GM18517 (cell line): ENCODE data around the gene ANAPC1.
"Not testable (repeated sequence)": the region's sequence is repeated elsewhere in the genome, so short reads cannot be mapped to it uniquely, and the experiment has no call there.

Experiments used
- ATAC-seq: cut with Tn5 transposase; IDR thresholded peaks from one replicate; pipeline ENCODE4 v1.9.1; 2021; ENCODE audit warnings: mild to moderate bottlenecking, moderate library complexity; ENCODE audit not compliant: unreplicated experiment

Gene ANAPC1

GRCh38 chr2:111812970-111813622 is 70.9 kb downstream of the ANAPC1 start:
- ATAC-seq, result not testable (repeated sequence)

- not testable (repeated sequence) for ATAC-seq
Measured at GRCh38 chr2:111790633-111791032, 93.4 kb downstream of the ANAPC1 start.

GRCh38 chr2:111784081-111784480 is 99.9 kb downstream of the ANAPC1 start:
- ATAC-seq, result not testable (repeated sequence)

GRCh38 chr2:111782195-111782594 is 101.8 kb downstream of the ANAPC1 start:
- ATAC-seq, result not testable (repeated sequence)

- ATAC-seq, result not testable (repeated sequence)
Measured at GRCh38 chr2:111781443-111782094, 102.4 kb downstream of the ANAPC1 start.

GRCh38 chr2:111777155-111777554 is 106.8 kb downstream of the ANAPC1 start:
- ATAC-seq, result not testable (repeated sequence)

GRCh38 chr2:111776296-111776695 is 107.7 kb downstream of the ANAPC1 start:
- not testable (repeated sequence) for ATAC-seq

GRCh38 chr2:111772180-111772579 is 111.8 kb downstream of the ANAPC1 start:
- ATAC-seq, result peak; percentile 52

- ATAC-seq, result not testable (repeated sequence)
Measured at GRCh38 chr2:111770916-111771658, 112.9 kb downstream of the ANAPC1 start.

GRCh38 chr2:111768266-111769190 is 115.5 kb downstream of the ANAPC1 start:
- ATAC-seq, result not testable (repeated sequence)

GRCh38 chr2:111767087-111767486 is 116.9 kb downstream of the ANAPC1 start:
- ATAC-seq, result not testable (repeated sequence)

GRCh38 chr2:111766295-111766694 is 117.7 kb downstream of the ANAPC1 start:
- ATAC-seq, result not testable (repeated sequence)

GRCh38 chr2:111764151-111764550 is 119.8 kb downstream of the ANAPC1 start:
- not testable (repeated sequence) for ATAC-seq

- ATAC-seq, result not testable (repeated sequence)
Measured at GRCh38 chr2:111760697-111761284, 123.2 kb downstream of the ANAPC1 start.

- not testable (repeated sequence) for ATAC-seq
Measured at GRCh38 chr2:111752533-111752932, 131.5 kb downstream of the ANAPC1 start.

- not testable (repeated sequence) for ATAC-seq
Measured at GRCh38 chr2:111750641-111751040, 133.4 kb downstream of the ANAPC1 start.

- not testable (repeated sequence) for ATAC-seq
Measured at GRCh38 chr2:111748429-111748828, 135.6 kb downstream of the ANAPC1 start.

- ATAC-seq, result not testable (repeated sequence)
Measured at GRCh38 chr2:111747410-111748115, 136.4 kb downstream of the ANAPC1 start.

- not testable (repeated sequence) for ATAC-seq
Measured at GRCh38 chr2:111744751-111745150, 139.2 kb downstream of the ANAPC1 start.
